GM18502 (cell line): ENCODE measurements around the gene TMEM51.

Source experiments
- ATAC-seq: cut with Tn5 transposase; IDR thresholded peaks from one replicate; pipeline ENCODE4 v1.9.1; 2021; ENCODE audit warnings: mild to moderate bottlenecking; ENCODE audit not compliant: unreplicated experiment, poor library complexity

Gene TMEM51

GRCh38 chr1:15212216-15212953 lies 58.8 kb downstream of the TMEM51 start:
- ATAC-seq = no peak

- ATAC-seq = no peak
These were observed 59.4 kb downstream of the TMEM51 start for GRCh38 chr1:15212954-15213291.

- no peak for ATAC-seq
These were observed 59.8 kb downstream of the TMEM51 start for GRCh38 chr1:15213341-15213821.

- no peak for ATAC-seq
These were observed 61.0 kb downstream of the TMEM51 start for GRCh38 chr1:15214527-15214926.

GRCh38 chr1:15215116-15215515 lies 61.6 kb downstream of the TMEM51 start:
- no peak for ATAC-seq

- ATAC-seq = no peak
These were observed 64.1 kb downstream of the TMEM51 start for GRCh38 chr1:15217654-15218053.

GRCh38 chr1:15218287-15219279 lies 65.0 kb downstream of the TMEM51 start:
- no peak for ATAC-seq

GRCh38 chr1:15219280-15220023 lies 65.9 kb downstream of the TMEM51 start:
- no peak for ATAC-seq

- ATAC-seq = no peak
These were observed 66.5 kb downstream of the TMEM51 start for GRCh38 chr1:15220024-15220392.

- no peak for ATAC-seq
These were observed 67.4 kb downstream of the TMEM51 start for GRCh38 chr1:15220825-15221431.

GRCh38 chr1:15222653-15223303 lies 69.2 kb downstream of the TMEM51 start:
- ATAC-seq = no peak

GRCh38 chr1:15224259-15224869 lies 70.8 kb downstream of the TMEM51 start:
- ATAC-seq = no peak

GRCh38 chr1:15224974-15225373 lies 71.4 kb downstream of the TMEM51 start:
- ATAC-seq = no peak

GRCh38 chr1:15225461-15225860 lies 71.9 kb downstream of the TMEM51 start:
- no peak for ATAC-seq

GRCh38 chr1:15226388-15227255 lies 73.1 kb downstream of the TMEM51 start:
- ATAC-seq = no peak

GRCh38 chr1:15229707-15230131 lies 76.2 kb downstream of the TMEM51 start:
- no peak for ATAC-seq

- peak; percentile 76 for ATAC-seq
These were observed 78.2 kb downstream of the TMEM51 start for GRCh38 chr1:15231714-15232201.

GRCh38 chr1:15233689-15234088 lies 80.1 kb downstream of the TMEM51 start:
- no peak for ATAC-seq
